ENCODE results near the gene SBSN. TPM values are rescaled to one million over a fixed set of nuclear protein-coding genes. Genes with fewer than 3 reads are reported as not detected.

SBSN gene
- total RNA-seq, 1 donor = not detected

DNA sequence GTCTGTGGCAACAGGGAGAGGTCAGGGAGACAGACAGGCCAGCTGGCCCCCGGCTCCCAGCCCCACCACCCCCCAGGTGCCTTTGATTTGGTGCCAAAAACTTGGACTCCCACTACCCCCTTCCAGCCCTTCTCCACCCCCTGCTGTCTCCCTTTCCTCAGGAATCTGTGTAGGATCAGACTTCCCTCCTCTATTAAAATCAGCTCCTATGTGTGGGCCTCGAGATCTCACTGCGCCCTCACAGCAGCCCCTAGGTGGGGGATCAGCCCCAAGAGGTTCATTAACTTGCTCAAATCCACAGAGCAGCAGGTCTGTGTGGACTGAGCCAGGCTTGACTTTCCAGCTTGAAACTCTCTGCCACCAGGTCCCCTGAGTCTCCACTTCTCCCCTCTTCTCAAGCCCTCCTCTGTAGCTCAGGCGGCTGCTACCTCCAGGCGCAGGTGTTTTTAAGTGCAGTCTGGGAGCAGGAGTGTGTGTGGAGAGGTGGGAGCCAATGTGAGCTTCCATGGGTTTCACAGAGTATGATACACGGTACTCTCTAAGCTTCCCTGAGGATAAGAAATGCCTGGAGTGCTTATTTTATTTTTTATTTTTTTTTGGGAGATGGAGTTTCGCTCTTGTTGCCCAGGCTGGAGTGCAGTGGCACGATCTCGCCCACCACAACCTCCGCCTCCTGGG lies 6.8 kb upstream of the SBSN start:
- DNase-seq (ENCODE audit: low read depth in 2 of 3, low spot score in 2 of 3) = no peak

DNA sequence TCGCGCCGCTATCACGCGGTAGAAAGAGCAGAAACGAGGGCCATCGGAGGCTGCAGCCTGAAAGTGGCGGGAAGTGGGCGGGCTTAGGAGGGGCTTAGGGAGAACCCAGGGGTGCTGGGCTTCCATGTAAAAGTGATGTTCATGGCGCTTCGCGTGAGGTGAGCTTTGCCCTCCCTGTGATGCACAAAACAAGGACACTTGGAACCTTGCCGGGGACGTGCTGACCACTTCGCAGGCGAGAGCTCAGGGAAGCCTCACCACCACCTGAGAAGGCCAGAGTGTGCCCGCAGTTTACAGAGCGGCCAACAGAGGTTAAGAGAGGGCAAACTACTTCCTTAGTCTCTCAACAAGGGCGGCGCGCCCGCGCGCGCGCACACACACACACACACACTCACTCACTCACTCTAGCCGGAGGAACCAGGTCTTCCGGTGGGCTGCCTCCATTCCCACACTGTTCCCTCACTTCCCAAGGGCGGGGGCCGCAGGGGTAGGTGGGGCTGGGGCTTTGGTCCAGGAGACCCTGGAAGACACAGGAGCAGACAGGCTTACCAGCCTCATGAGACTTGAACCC lies 5.8 kb upstream of the SBSN start:
- peak in 2 of 3 donors; percentile 77 to 83 for DNase-seq (ENCODE audit: low read depth in 2 of 3, low spot score in 2 of 3)

- DNase-seq (ENCODE audit: low read depth in 2 of 3, low spot score in 2 of 3) = no peak
These were observed 5.2 kb upstream of the SBSN start, which contains the start of gene GAPDHS for GRCh38 chr19:35533201-35533821. GAPDHS (plus strand) TSS chr19:35533456; CDS start chr19:35533528, 72 bp downstream.

- no peak for DNase-seq (ENCODE audit: low read depth in 2 of 3, low spot score in 2 of 3)
These were observed 3.2 kb upstream of the SBSN start for GRCh38 chr19:35531291-35531690.

GRCh38 chr19:35529241-35530218 lies 1.4 kb upstream of the SBSN start:
- DNase-seq (ENCODE audit: low read depth in 2 of 3, low spot score in 2 of 3) = peak in 1 of 3 donors; percentile 86

GRCh38 chr19:35525873-35526272 lies 2.2 kb downstream of the SBSN start:
- DNase-seq (ENCODE audit: low read depth in 2 of 3, low spot score in 2 of 3) = no peak

DNA sequence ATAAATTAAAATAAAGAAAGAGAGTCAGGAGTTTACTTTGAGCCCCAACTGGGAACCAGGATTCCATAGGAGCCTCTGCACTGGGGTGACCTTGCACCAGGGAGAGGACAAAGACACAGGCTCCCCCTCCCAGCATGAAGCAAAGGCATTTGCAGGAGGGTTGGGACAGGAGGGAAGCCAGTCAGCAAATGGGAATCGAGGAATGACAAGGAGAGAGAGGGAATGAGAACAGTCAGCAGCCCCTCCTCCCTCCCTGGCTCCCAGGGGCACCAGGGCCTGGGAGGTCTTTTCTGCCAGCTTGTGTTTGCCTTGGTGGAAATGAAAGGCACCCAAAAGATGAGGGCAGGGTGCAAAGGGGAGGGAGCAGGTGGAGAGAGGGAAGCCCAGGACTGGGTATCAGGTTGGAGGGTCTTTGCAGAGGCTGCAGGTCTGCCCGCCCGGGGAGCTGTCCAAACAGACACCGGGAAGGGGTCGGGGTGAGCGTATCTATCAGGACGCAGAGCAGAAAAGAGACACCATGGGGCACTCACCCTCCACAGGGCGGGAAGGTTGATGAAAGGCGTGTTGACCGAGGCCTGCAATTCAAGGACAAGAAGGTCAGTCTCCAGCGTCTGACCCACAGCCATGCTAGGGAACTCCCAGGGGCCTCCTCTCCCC lies 3.8 kb downstream of the SBSN start:
- no peak for DNase-seq (ENCODE audit: low read depth in 2 of 3, low spot score in 2 of 3)

DNA sequence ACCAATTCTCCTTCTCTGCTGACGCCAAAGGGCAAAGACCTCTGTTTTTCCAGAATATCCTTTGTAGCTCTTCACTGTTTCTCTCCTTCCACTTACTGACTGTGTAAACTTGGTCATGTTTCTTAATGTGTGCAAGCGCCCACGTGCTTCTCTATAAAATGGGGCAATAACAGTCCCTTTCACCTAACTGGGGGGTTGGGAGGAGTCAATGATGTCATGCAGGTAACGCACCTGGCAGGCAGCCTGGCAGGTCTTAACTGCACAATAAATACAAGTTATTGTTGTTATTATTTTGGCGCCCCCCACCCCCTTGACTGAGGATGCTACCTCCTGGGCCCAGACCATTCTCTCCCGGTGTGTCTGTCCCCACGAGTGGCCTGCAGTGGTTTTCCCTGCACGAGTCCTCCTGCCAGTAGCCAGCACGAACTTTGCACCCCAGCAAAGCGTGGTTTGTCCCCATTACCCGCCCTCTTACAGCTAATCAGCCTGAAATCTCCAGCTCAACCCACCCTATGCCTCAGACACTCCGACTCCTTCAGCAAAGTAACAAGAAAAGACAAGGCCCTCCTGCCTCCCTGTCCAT lies 5.3 kb downstream of the SBSN start:
- DNase-seq (ENCODE audit: low read depth in 2 of 3, low spot score in 2 of 3) = no peak

DNA sequence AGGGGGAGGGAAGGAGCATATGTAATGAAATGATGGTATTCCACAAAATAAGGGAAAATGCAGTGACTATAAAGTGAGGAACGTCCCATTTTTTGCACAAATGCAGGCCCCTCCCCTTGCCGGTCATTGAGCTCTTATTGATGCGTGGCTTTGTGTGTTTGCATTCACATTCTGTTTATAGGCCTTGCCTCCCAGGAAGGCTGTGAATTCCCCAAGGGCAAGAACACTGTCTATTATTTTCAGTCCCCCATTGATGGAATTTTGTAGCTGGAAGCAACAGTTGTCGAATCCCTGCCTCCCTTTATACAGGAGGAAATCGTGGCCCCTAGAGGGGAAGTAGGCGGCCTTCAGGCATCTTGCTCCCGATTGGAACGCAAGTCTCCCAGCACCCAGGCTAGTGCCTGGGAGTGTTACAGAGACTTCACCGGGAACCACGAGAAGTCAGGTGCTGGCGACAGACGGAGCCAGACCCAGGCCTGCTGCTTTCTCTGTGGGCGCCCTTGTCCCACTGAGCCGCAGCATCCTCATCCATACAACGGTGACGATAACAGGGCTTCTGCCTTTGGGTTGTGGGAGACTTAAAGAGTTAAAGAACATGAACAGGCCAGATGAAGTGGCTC lies 6.9 kb downstream of the SBSN start:
- no peak for DNase-seq (ENCODE audit: low read depth in 2 of 3, low spot score in 2 of 3)

- DNase-seq (ENCODE audit: low read depth in 2 of 3, low spot score in 2 of 3) = no peak
These were observed 8.8 kb downstream of the SBSN start for GRCh38 chr19:35519291-35519690.

GRCh38 chr19:35518313-35518712 lies 9.8 kb downstream of the SBSN start:
- DNase-seq (ENCODE audit: low read depth in 2 of 3, low spot score in 2 of 3) = no peak

GRCh38 chr19:35517342-35517741 lies 10.8 kb downstream of the SBSN start:
- DNase-seq (ENCODE audit: low read depth in 2 of 3, low spot score in 2 of 3) = no peak

DNA sequence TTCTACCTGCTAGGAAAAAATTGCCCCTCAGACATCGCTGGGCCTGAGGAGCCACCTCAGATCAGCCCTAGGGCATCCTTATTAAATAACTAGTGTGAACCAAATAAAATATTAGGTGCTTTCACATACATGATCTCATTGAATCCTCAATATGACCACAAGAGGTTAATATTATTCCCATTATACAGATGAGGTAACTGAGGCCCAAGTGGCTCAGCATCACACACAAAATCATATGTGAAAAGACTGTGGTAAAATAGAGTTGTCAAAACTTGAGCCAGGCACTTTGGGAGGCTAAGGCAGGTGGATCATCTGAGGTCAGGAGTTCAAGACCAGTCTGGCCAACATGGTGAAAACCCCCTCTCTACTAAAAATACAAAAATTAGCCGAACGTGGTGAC lies 11.8 kb downstream of the SBSN start:
- no peak for DNase-seq (ENCODE audit: low read depth in 2 of 3, low spot score in 2 of 3)

GRCh38 chr19:35514282-35514809 lies 13.8 kb downstream of the SBSN start:
- no peak for DNase-seq (ENCODE audit: low read depth in 2 of 3, low spot score in 2 of 3)

DNA sequence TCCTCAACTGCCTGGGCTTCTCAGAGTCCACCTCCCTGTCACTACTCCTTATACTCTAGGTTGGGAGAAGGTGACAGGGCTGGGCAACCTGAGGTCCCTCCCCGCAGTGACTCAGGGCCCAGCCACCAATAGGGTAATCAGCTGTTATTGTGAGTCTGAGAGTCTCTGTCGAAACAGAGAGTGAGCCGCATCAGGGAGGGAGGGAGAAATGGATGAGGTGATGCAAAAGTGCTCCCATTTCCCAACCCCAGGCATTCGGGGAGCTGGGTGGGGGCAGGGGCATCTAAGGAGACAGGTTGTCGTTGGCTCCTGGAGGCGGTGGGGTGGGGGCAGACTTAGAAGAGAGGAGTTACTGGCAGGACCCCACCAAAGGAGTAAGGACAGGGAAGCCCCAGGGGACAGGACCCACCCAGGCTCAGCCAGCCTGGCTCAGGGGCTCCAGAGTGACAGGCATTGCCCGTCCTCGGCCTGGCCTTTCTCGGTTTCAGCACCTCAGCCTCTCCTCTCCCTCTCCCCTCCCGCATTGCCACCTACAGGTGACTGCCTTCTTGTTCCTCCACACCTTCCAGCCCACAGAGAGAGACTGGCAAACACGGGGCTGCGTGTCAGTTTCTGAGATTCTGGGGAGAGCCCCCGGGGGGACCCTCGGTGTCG lies 14.4 kb downstream of the SBSN start, which contains the start of gene DMKN:
DMKN (minus strand) TSS at position 22 of the 654 bp plus-strand sequence. CDS start 174 bp downstream, outside the sequence.
- DNase-seq (ENCODE audit: low read depth in 2 of 3, low spot score in 2 of 3) = no peak

DNA sequence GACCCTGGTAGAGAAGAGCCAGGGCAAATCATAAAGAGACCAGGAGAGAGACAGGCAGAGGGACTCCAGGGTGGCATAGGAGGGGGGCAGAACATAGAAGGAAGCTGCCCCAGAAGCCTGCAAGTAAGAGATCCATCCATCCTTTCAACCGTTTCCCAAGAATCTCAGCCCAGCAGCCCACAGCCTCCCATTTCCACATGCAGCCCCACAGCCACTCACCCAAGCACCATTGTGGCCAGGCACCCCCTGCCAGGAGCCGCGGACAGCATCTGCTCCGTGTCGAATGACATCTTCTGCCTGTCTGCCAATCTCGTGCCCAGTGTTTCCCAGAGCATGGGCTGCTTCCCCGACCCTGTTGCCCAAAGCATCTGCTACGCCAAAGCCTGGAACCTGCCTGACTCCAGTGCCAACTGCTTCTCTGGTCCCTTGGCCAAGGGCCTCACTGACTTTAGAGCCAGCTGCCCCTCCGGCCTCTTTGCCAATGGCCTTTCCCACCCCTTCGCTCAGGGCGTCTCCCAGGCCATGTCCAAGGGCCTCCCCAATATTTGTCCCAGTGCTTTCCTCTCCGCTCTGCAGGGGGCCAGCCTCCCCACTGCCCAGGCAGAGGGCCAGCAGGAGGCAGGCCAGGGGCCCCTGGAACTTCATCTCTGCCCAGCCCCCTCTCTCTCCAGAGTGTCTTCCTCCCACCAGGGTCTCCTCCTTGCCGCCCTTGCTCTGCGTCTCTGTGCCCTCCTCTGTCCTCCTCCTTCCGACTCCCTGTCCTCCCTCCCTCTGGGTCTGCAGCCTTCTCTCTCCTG lies 15.1 kb downstream of the SBSN start:
- DNase-seq (ENCODE audit: low read depth in 2 of 3, low spot score in 2 of 3) = no peak

DNA sequence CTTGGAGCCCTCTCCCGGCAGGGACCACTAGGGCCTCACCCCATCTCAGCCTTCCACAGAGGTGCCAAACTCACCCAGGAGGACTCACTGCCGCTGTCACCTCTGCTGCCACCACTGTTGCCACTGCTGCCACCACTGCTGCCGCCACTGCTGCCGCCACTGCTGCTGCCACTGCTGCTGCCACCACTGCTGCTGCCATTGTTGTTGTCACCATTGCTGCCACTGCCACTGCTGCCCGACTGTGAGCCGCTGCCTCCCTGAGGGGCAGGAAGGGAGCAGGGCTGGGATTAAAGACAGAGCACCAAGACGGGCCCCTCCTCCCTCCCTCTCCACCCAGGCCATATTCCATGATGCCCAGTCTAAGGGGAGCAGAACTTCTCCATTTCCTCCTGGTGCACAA lies 16.8 kb downstream of the SBSN start:
- no peak for DNase-seq (ENCODE audit: low read depth in 2 of 3, low spot score in 2 of 3)

DNA sequence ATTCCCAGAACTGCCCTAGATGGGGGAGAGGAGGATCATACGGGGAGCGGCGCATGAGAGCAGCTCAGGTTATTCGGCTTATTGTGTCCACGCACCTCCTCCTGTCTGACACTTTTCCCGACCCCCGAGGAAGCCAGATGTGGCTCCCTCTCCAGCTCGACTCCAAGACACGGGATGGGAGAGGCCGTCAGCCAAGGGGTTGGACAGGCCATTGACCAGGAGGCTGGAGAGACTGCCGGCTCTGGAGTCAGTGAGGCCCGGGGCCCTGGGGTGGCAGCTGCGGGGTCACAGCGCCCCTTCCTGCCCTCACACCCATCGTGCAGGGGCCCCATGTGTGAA lies 17.5 kb downstream of the SBSN start:
- no peak for DNase-seq (ENCODE audit: low read depth in 2 of 3, low spot score in 2 of 3)
